ENCODE data around the gene NCKAP5.

DNA sequence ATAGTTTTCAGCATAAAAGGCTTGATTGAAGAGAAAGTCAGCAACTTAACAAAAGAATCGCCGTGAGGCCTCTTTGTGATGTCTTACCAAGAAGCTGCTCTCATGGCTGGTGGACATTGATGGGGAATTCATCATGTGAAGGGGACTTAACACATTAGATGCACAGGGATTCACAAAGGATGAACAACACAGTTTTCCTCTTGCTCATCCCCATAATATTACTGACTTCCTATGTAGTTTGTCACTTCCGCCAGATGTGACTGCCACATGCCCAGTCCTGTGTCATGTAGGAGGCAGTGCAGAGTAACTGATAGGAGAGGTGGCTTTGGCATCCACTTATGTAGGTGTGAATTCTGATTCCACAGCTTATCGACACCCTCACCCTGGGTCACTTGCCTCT, 665.6 kb downstream of the NCKAP5 start:
- TF ChIP-seq, protein P1, sequence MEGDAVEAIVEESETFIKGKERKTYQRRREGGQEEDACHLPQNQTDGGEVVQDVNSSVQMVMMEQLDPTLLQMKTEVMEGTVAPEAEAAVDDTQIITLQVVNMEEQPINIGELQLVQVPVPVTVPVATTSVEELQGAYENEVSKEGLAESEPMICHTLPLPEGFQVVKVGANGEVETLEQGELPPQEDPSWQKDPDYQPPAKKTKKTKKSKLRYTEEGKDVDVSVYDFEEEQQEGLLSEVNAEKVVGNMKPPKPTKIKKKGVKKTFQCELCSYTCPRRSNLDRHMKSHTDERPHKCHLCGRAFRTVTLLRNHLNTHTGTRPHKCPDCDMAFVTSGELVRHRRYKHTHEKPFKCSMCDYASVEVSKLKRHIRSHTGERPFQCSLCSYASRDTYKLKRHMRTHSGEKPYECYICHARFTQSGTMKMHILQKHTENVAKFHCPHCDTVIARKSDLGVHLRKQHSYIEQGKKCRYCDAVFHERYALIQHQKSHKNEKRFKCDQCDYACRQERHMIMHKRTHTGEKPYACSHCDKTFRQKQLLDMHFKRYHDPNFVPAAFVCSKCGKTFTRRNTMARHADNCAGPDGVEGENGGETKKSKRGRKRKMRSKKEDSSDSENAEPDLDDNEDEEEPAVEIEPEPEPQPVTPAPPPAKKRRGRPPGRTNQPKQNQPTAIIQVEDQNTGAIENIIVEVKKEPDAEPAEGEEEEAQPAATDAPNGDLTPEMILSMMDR (IDR thresholded peaks at IDR 0.05; ENCODE audit: borderline replicate concordance, extremely low read depth, low read length, poor library complexity, severe bottlenecking): no peak
- TF ChIP-seq EZH2 (IDR thresholded peaks at IDR 0.05; ENCODE audit: borderline replicate concordance, low read depth, low read length, severe bottlenecking): no peak

Measured in DND-41 (cell line).